Keratinocyte (primary cell): Measurements from ENCODE around the gene KIAA0040. TPM values are rescaled to one million over a fixed set of nuclear protein-coding genes. Genes with fewer than 3 reads are reported as not detected.
A peak's percentile ranks its signal among the peaks of the same experiment; 100 is the strongest.

Experiments used
- DNase-seq: peaks from one replicate; pipeline ENCODE4 v3.0.0-alpha.2; 2011; ENCODE audit warnings: low read depth, missing footprints, low spot score
- FAIRE-seq: peaks from 2 replicates; lab custom pipeline; 2011; peaks lifted over from hg19 to GRCh38; lab: Jason Lieb, UNC
- H2AFZ ChIP-seq: 2 replicates; pipeline ENCODE4 v1.6.0; 2012; ENCODE audit warnings: low read length, control low read depth, inconsistent platforms; ENCODE audit not compliant: control insufficient read depth
- H3K27ac ChIP-seq: 2 replicates; pipeline ENCODE4 v1.5.1; 2011; ENCODE audit warnings: low read length; ENCODE audit not compliant: control insufficient read depth, insufficient read depth
- H3K27me3 ChIP-seq: 3 replicates; pipeline ENCODE4 v1.6.0; 2011; ENCODE audit warnings: low read length; ENCODE audit not compliant: control insufficient read depth, insufficient read depth; ENCODE audit errors: extremely low read depth
- H3K36me3 ChIP-seq, 2 experiments: 2 replicates in 1 of 2; 3 replicates in 1 of 2; pipeline ENCODE4 v1.5.1; 2011; ENCODE audit warnings: low read length in 2 of 2, mild to moderate bottlenecking in 1 of 2; ENCODE audit not compliant: control insufficient read depth in 2 of 2, insufficient read depth in 2 of 2; ENCODE audit errors: extremely low read depth in 1 of 2
- H3K4me1 ChIP-seq: 3 replicates; pipeline ENCODE4 v1.5.1; 2011; ENCODE audit warnings: low read length; ENCODE audit not compliant: control insufficient read depth, insufficient read depth; ENCODE audit errors: extremely low read depth
- H3K4me2 ChIP-seq: 3 replicates; pipeline ENCODE4 v1.6.0; 2011; ENCODE audit warnings: low read depth, low read length; ENCODE audit not compliant: control insufficient read depth, insufficient read depth; ENCODE audit errors: extremely low read depth
- H3K4me3 ChIP-seq, 3 experiments: fragments of 200-600 bp in 1 of 3; sonication (generic) in 1 of 3; 2 replicates in 2 of 3; 3 replicates in 1 of 3; pipeline ENCODE4 v1.5.1; 2011 to 2016; ENCODE audit warnings: low read length in 3 of 3, mild to moderate bottlenecking in 3 of 3, control low read depth in 2 of 3, inconsistent platforms in 1 of 3, low read depth in 1 of 3, mixed read lengths in 1 of 3, mixed run types in 1 of 3, moderate library complexity in 1 of 3; ENCODE audit not compliant: control insufficient read depth in 2 of 3, insufficient read depth in 2 of 3; ENCODE audit errors: extremely low read depth in 1 of 3
- H3K79me2 ChIP-seq: 2 replicates; pipeline ENCODE4 v1.6.0; 2012; ENCODE audit warnings: low read length; ENCODE audit not compliant: control insufficient read depth, insufficient read depth
- H3K9ac ChIP-seq: 3 replicates; pipeline ENCODE4 v1.6.0; 2011; ENCODE audit warnings: low read length; ENCODE audit not compliant: control insufficient read depth, insufficient read depth; ENCODE audit errors: extremely low read depth
- H3K9me1 ChIP-seq: 3 replicates; pipeline ENCODE4 v1.6.0; 2011; ENCODE audit warnings: low read length; ENCODE audit not compliant: control insufficient read depth, insufficient read depth; ENCODE audit errors: extremely low read depth
- H3K9me3 ChIP-seq: 2 replicates; pipeline ENCODE4 v1.5.1; 2012; ENCODE audit warnings: low read depth, low read length; ENCODE audit not compliant: control insufficient read depth
- H4K20me1 ChIP-seq: 3 replicates; pipeline ENCODE4 v1.6.0; 2011; ENCODE audit warnings: low read length; ENCODE audit not compliant: control insufficient read depth, insufficient read depth; ENCODE audit errors: extremely low read depth
- CTCF ChIP-seq, 3 experiments: IDR thresholded peaks in 1 of 3; conservative IDR thresholded peaks in 1 of 3; optimal IDR thresholded peaks in 1 of 3; 2 replicates in 2 of 3; 3 replicates in 1 of 3; pipeline versions ENCODE3 to v1.5.1; 2011; ENCODE audit warnings: low read length in 3 of 3, mild to moderate bottlenecking in 3 of 3, moderate library complexity in 2 of 3, control low read depth in 1 of 3, inconsistent platforms in 1 of 3; ENCODE audit not compliant: insufficient read depth in 2 of 3; ENCODE audit errors: extremely low read depth in 1 of 3
- EZH2 ChIP-seq: IDR thresholded peaks from one replicate; pipeline ENCODE4 v1.6.1; 2012; ENCODE audit warnings: inconsistent platforms, mild to moderate bottlenecking, low read length, moderate library complexity
- dilution Hi-C: fragments of 300-500 bp; cut with MboI; formaldehyde crosslinking; loops from one replicate; pipeline ENCODE4 v1.7.0; 2020; ENCODE audit warnings: low sequenced_read_pairs; ENCODE audit not compliant: extremely low pct_ligation_motif_present
- polyA plus RNA-seq, 5 experiments: library from polyadenylated mRNA; depleted of rRNA in 3 of 5; stranded (reverse) in 3 of 5; stranded (forward) in 1 of 5; unstranded in 1 of 5; fragments of >200 nt; gene quantifications; 1 replicate in 1 of 5; 2 replicates in 3 of 5; 3 replicates in 1 of 5; pipeline versions ENCODE4 v1.2.1 to v1.2.3, GENCODE V29; 2011 to 2012; ENCODE audit warnings: missing spikeins in 2 of 5, low read depth in 1 of 5, low replicate concordance in 1 of 5

The KIAA0040 gene
- polyA plus RNA-seq, 1 donor (not counting 4 experiments of a cell fraction or from before 2014, with no cell fraction given): 57.9 TPM

- DNase-seq (no peak), FAIRE-seq (no peak)
- H2AFZ ChIP-seq: no peak overlapping the region
- H3K9ac ChIP-seq: no peak overlapping the region
- TF ChIP-seq CTCF (optimal IDR thresholded peaks at IDR 0.05 in 1 of 3, IDR thresholded peaks at IDR 0.05 in 1 of 3, conservative IDR thresholded peaks at IDR 0.05 in 1 of 3; ENCODE audit: extremely low read depth in 1 of 3, insufficient read depth in 2 of 3, low read length in 3 of 3): no peak
- no peak for TF ChIP-seq EZH2
- peaks cover 50 to 61% of the 10 kb centered on the region in 2 experiments for H3K36me3 ChIP-seq
- no peaks in the 10 kb centered on the region for H3K9me3 ChIP-seq
- H3K4me2 ChIP-seq: no peak overlapping the region
- peaks cover 13% of the 10 kb centered on the region for H3K4me1 ChIP-seq
- no peaks in the 10 kb centered on the region for H3K27me3 ChIP-seq
- H3K27ac ChIP-seq: no peak overlapping the region
- no peaks in the 10 kb centered on the region for H3K9me1 ChIP-seq
- no peaks in the 10 kb centered on the region for H4K20me1 ChIP-seq
- dilution Hi-C loops: no loop called here
- no peak overlapping the region for H3K4me3 ChIP-seq
- H3K79me2 ChIP-seq: peaks cover 13% of the 10 kb centered on the region
Measured at GRCh38 chr1:175162955-175163354, 29.6 kb downstream of the KIAA0040 start.

- Histone ChIP-seq H3K9me1 (no peaks in the 10 kb centered on the region), H3K4me2 (no peak overlapping the region), H3K9ac (no peak overlapping the region), H3K9me3 (no peaks in the 10 kb centered on the region), H3K27me3 (peaks cover 9% of the 10 kb centered on the region), H4K20me1 (no peaks in the 10 kb centered on the region), H3K79me2 (no peaks in the 10 kb centered on the region), H3K4me3 (no peak overlapping the region), H3K4me1 (peaks cover 16% of the 10 kb centered on the region), H2AFZ (no peak overlapping the region), H3K36me3 (peaks cover 22 to 27% of the 10 kb centered on the region in 2 experiments), H3K27ac (peak overlapping the region; percentile 36)
- dilution Hi-C loops: no loop called here
- DNase-seq (no peak), FAIRE-seq (no peak)
- TF ChIP-seq CTCF (optimal IDR thresholded peaks at IDR 0.05 in 1 of 3, IDR thresholded peaks at IDR 0.05 in 1 of 3, conservative IDR thresholded peaks at IDR 0.05 in 1 of 3; ENCODE audit: extremely low read depth in 1 of 3, insufficient read depth in 2 of 3, low read length in 3 of 3) (no peak), EZH2 (no peak)
Measured at GRCh38 chr1:175158170-175158591, 34.4 kb downstream of the KIAA0040 start.
